Astrocyte (in vitro differentiated cells and primary cell): Measurements from ENCODE around the gene SAMD9L. TPM values are rescaled to one million over a fixed set of nuclear protein-coding genes. Genes with fewer than 3 reads are reported as not detected.
"Not testable (repeated sequence)": the region's sequence is repeated elsewhere in the genome, so short reads cannot be mapped to it uniquely, and the experiment has no call there.

Experiments used
- DNase-seq: peaks from one replicate; pipeline ENCODE4 v3.0.0-alpha.2; 2010; ENCODE audit warnings: low read depth
- FAIRE-seq: peaks from 2 replicates; lab custom pipeline; 2011; peaks lifted over from hg19 to GRCh38; lab: Jason Lieb, UNC
- H2AFZ ChIP-seq: 2 replicates; pipeline ENCODE4 v1.6.0; 2012; ENCODE audit warnings: low read depth, low read length, inconsistent platforms
- H3K27ac ChIP-seq: 2 replicates; pipeline ENCODE4 v1.5.1; 2011; ENCODE audit warnings: low read depth, low read length, inconsistent platforms
- H3K27me3 ChIP-seq: 2 replicates; pipeline ENCODE4 v1.6.0; 2011; ENCODE audit warnings: low read length, inconsistent platforms; ENCODE audit not compliant: insufficient read depth
- H3K36me3 ChIP-seq: 2 replicates; pipeline ENCODE4 v1.5.1; 2011; ENCODE audit warnings: low read length, inconsistent platforms; ENCODE audit not compliant: insufficient read depth
- H3K4me1 ChIP-seq: 2 replicates; pipeline ENCODE4 v1.5.1; 2011; ENCODE audit warnings: low read length, inconsistent platforms; ENCODE audit not compliant: insufficient read depth
- H3K4me2 ChIP-seq: 2 replicates; pipeline ENCODE4 v1.6.0; 2012; ENCODE audit warnings: low read length, inconsistent platforms
- H3K4me3 ChIP-seq: 2 replicates; pipeline ENCODE4 v1.5.1; 2011; ENCODE audit warnings: low read depth, mild to moderate bottlenecking, low read length, inconsistent platforms; ENCODE audit not compliant: insufficient read depth
- H3K79me2 ChIP-seq: 2 replicates; pipeline ENCODE4 v1.6.0; 2012; ENCODE audit warnings: mild to moderate bottlenecking, low read length, inconsistent platforms; ENCODE audit not compliant: insufficient read depth
- H3K9ac ChIP-seq: 2 replicates; pipeline ENCODE4 v1.6.0; 2012; ENCODE audit warnings: mild to moderate bottlenecking, low read length, inconsistent platforms
- H3K9me3 ChIP-seq: 2 replicates; pipeline ENCODE4 v1.5.1; 2012; ENCODE audit warnings: low read depth, mild to moderate bottlenecking, low read length, inconsistent platforms; ENCODE audit not compliant: insufficient read depth
- H4K20me1 ChIP-seq: 2 replicates; pipeline ENCODE4 v1.6.0; 2012; ENCODE audit warnings: low read length, inconsistent platforms; ENCODE audit not compliant: insufficient read depth
- H3K27ac Mint-ChIP-seq: one replicate; pipeline ENCODE4 v1.8.0; 2021; ENCODE audit warnings: mild to moderate bottlenecking, mixed read lengths; ENCODE audit not compliant: unreplicated experiment
- H3K27me3 Mint-ChIP-seq: one replicate; pipeline ENCODE4 v1.8.0; 2021; ENCODE audit warnings: low read depth, mixed read lengths; ENCODE audit not compliant: unreplicated experiment
- H3K36me3 Mint-ChIP-seq: one replicate; pipeline ENCODE4 v1.8.0; 2021; ENCODE audit warnings: low read depth, mixed read lengths; ENCODE audit not compliant: unreplicated experiment
- H3K4me1 Mint-ChIP-seq: one replicate; pipeline ENCODE4 v1.8.0; 2021; ENCODE audit warnings: low read depth, mixed read lengths; ENCODE audit not compliant: unreplicated experiment
- H3K4me3 Mint-ChIP-seq: one replicate; pipeline ENCODE4 v1.8.0; 2021; ENCODE audit warnings: mild to moderate bottlenecking, moderate library complexity, mixed read lengths; ENCODE audit not compliant: unreplicated experiment
- H3K9me3 Mint-ChIP-seq: one replicate; pipeline ENCODE4 v1.8.0; 2021; ENCODE audit warnings: mild to moderate bottlenecking, mixed read lengths; ENCODE audit not compliant: unreplicated experiment
- CTCF ChIP-seq: IDR thresholded peaks from 2 replicates; pipeline ENCODE4 v1.5.1; 2011; ENCODE audit warnings: low read depth, mild to moderate bottlenecking, inconsistent platforms, low read length, moderate library complexity; ENCODE audit not compliant: insufficient read depth
- EZH2 ChIP-seq: IDR thresholded peaks from 2 replicates; pipeline ENCODE4 v1.6.1; 2012; ENCODE audit warnings: mild to moderate bottlenecking, low read length, inconsistent platforms; ENCODE audit not compliant: insufficient read depth
- total RNA-seq: library from RNA; stranded (reverse); gene quantifications from 2 replicates; pipeline ENCODE4 v1.2.1, GENCODE V29; 2021

SAMD9L gene
- total RNA-seq, 1 donor from 2014 or later = 45.2 TPM

GRCh38 chr7:93123532-93123931 lies 24.7 kb downstream of the SAMD9L start:
- H3K4me3 Mint-ChIP-seq, H3K9ac ChIP-seq, H4K20me1 ChIP-seq, H3K9me3 ChIP-seq, H3K36me3 ChIP-seq, FAIRE-seq, H3K27me3 ChIP-seq, H3K79me2 ChIP-seq, H3K4me1 ChIP-seq, H3K27ac ChIP-seq, DNase-seq, H2AFZ ChIP-seq, H3K4me1 Mint-ChIP-seq, H3K4me2 ChIP-seq, H3K4me3 ChIP-seq, H3K36me3 Mint-ChIP-seq, H3K27ac Mint-ChIP-seq: not testable (repeated sequence)
- peaks cover 25% of the 10 kb centered on the region for H3K9me3 Mint-ChIP-seq
- peaks cover 13% of the 10 kb centered on the region for H3K27me3 Mint-ChIP-seq

- no peaks in the 10 kb centered on the region for H3K36me3 ChIP-seq
- peaks cover 13% of the 10 kb centered on the region for H3K27me3 Mint-ChIP-seq
- no peak overlapping the region for H3K4me3 Mint-ChIP-seq
- no peak overlapping the region for H2AFZ ChIP-seq
- H3K4me2 ChIP-seq = no peak overlapping the region
- peaks cover 6% of the 10 kb centered on the region for H3K36me3 Mint-ChIP-seq
- TF ChIP-seq EZH2 (no peak), CTCF (no peak)
- no peak overlapping the region for H3K27ac ChIP-seq
- no peak overlapping the region for H3K27ac Mint-ChIP-seq
- no peaks in the 10 kb centered on the region for H3K79me2 ChIP-seq
- FAIRE-seq (no peak), DNase-seq (no peak)
- peaks cover 10% of the 10 kb centered on the region for H3K4me1 Mint-ChIP-seq
- no peaks in the 10 kb centered on the region for H3K9me3 ChIP-seq
- no peak overlapping the region for H3K4me3 ChIP-seq
- no peaks in the 10 kb centered on the region for H4K20me1 ChIP-seq
- peaks cover 15% of the 10 kb centered on the region for H3K9me3 Mint-ChIP-seq
- H3K27me3 ChIP-seq = no peaks in the 10 kb centered on the region
- peaks cover 8% of the 10 kb centered on the region for H3K4me1 ChIP-seq
- no peak overlapping the region for H3K9ac ChIP-seq
Observed at GRCh38 chr7:93120592-93121549, 27.3 kb downstream of the SAMD9L start.

GRCh38 chr7:93119191-93119905 lies 28.8 kb downstream of the SAMD9L start:
- Mint-ChIP-seq H3K36me3 (peaks cover 6% of the 10 kb centered on the region), H3K9me3 (peaks cover 15% of the 10 kb centered on the region), H3K4me1 (peaks cover 17% of the 10 kb centered on the region), H3K27me3 (peaks cover 6% of the 10 kb centered on the region), H3K27ac (no peak overlapping the region), H3K4me3 (no peak overlapping the region)
- H3K36me3 ChIP-seq = no peaks in the 10 kb centered on the region
- DNase-seq (peak; percentile 12), FAIRE-seq (no peak)
- TF ChIP-seq CTCF = no peak
- TF ChIP-seq EZH2 = no peak
- no peak overlapping the region for H3K4me3 ChIP-seq
- no peak overlapping the region for H3K9ac ChIP-seq
- no peaks in the 10 kb centered on the region for H4K20me1 ChIP-seq
- H2AFZ ChIP-seq = peak overlapping the region; percentile 50
- no peak overlapping the region for H3K27ac ChIP-seq
- H3K9me3 ChIP-seq = no peaks in the 10 kb centered on the region
- no peaks in the 10 kb centered on the region for H3K79me2 ChIP-seq
- peaks cover 15% of the 10 kb centered on the region for H3K4me1 ChIP-seq
- no peaks in the 10 kb centered on the region for H3K27me3 ChIP-seq
- peak overlapping the region; percentile 45 for H3K4me2 ChIP-seq
